Measurements from ENCODE around the gene CACNA1D. TPM values are rescaled to one million over a fixed set of nuclear protein-coding genes. Genes with fewer than 3 reads are reported as not detected.

The CACNA1D gene
- total RNA-seq, 1 donor from 2014 or later = 0.95 TPM

DNA sequence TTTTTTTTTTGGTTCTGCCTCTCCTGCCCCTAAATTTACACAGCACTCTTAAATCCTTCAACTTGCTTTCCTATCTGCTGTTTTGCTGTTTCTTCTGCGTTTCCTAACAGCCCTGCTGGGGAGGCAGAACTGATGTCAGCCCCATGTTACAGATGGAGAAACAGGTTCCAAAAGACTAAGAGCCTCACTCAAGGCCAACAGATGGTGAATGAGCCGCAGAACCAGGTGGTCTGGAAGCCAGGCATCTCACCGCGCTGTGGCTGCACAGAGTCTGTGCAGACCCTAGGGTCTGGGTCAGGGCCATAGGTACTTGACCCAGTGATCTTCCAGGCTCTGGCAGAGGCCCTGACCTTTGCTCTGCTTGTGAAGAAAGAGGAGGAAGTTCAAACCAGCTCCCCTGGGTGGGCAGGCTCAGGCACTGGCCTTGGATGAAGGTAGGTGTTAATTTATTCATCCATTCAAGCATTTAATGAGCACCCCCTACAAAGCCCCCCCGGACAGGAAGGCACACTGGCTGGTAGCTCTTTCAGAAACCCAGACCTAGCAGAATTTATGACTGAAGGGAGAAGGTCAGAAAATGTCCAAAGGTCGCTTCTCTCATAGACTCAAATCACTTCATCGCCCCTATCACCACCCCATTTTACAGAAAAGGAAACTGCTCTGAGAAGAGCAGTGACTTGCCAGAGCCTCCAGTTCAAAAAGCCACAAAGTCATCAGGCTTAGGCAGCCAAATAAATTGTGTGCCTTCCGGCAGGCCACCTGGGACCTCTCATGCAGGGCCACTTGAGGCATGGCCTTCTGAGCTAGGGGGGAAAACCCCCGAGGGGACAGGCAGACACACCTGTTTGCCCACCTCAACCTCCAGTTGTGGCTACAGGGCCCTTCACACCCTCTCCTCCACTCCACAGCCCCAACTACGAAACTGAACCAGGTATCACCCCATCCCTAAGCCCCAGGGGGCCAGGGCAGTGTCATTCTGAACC lies 349.1 kb downstream of the CACNA1D start:
- H3K4me3 Mint-ChIP-seq (ENCODE audit: unreplicated experiment) = no peak overlapping the region
- H3K9me3 Mint-ChIP-seq (ENCODE audit: low read depth) = no peaks in the 10 kb centered on the region
- TF ChIP-seq, protein P1, sequence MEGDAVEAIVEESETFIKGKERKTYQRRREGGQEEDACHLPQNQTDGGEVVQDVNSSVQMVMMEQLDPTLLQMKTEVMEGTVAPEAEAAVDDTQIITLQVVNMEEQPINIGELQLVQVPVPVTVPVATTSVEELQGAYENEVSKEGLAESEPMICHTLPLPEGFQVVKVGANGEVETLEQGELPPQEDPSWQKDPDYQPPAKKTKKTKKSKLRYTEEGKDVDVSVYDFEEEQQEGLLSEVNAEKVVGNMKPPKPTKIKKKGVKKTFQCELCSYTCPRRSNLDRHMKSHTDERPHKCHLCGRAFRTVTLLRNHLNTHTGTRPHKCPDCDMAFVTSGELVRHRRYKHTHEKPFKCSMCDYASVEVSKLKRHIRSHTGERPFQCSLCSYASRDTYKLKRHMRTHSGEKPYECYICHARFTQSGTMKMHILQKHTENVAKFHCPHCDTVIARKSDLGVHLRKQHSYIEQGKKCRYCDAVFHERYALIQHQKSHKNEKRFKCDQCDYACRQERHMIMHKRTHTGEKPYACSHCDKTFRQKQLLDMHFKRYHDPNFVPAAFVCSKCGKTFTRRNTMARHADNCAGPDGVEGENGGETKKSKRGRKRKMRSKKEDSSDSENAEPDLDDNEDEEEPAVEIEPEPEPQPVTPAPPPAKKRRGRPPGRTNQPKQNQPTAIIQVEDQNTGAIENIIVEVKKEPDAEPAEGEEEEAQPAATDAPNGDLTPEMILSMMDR (IDR thresholded peaks at IDR 0.05) = no peak
- peaks cover 10% of the 10 kb centered on the region for H3K4me1 Mint-ChIP-seq (ENCODE audit: low read depth)
- H3K27ac Mint-ChIP-seq (ENCODE audit: unreplicated experiment) = no peak overlapping the region
- peaks cover 5% of the 10 kb centered on the region for H3K27me3 Mint-ChIP-seq (ENCODE audit: low read depth)
- H3K36me3 Mint-ChIP-seq (ENCODE audit: low read depth) = no peaks in the 10 kb centered on the region
- DNase-seq (ENCODE audit: low spot score) = no peak

DNA sequence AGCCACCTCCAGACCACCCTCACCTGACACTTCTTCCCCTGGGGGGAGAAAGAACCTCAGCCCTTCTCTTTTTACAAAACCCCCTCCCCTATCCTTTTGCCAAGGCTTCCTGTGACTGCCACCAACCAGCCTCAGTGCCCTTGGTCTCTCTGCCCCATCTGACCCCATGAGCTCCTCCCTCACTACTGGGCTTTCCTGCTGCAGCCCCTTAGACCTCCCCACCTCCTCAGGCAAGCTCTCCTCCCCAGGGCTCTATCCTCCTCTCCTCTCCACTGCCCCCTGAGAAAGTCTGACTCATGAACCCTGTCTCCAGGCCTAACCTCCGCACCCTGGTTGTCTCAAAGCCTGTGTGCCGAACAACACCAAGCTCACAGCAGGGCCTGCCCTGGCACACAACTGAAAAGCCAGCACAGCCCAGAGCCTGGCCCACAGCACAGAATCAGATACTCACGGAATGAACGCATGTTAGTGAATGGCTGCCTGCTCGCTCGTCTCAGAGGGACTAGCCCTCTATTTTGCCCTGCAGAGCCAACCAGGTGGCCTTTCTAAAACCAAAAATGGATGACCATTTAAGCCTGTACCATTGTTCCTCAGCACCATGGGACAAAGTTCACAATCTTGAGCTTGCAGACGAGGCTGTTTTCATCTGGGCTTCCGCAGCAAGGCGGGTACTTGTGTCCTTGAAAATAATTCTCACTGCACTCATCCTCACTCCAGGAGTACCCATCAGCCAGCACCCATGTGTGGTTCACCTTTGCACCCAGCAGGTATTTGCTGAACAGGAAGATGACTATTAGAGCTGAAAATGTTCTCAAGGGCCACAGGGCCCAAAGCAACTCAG lies 350.1 kb downstream of the CACNA1D start:
- TF ChIP-seq, protein P1 (IDR thresholded peaks at IDR 0.05) = no peak
- Mint-ChIP-seq H3K27me3 (ENCODE audit: low read depth) (peaks cover 5% of the 10 kb centered on the region), H3K27ac (ENCODE audit: unreplicated experiment) (no peak overlapping the region), H3K36me3 (ENCODE audit: low read depth) (no peaks in the 10 kb centered on the region), H3K4me3 (ENCODE audit: unreplicated experiment) (no peak overlapping the region), H3K9me3 (ENCODE audit: low read depth) (no peaks in the 10 kb centered on the region), H3K4me1 (ENCODE audit: low read depth) (peaks cover 10% of the 10 kb centered on the region)
- no peak for DNase-seq (ENCODE audit: low spot score)

DNA sequence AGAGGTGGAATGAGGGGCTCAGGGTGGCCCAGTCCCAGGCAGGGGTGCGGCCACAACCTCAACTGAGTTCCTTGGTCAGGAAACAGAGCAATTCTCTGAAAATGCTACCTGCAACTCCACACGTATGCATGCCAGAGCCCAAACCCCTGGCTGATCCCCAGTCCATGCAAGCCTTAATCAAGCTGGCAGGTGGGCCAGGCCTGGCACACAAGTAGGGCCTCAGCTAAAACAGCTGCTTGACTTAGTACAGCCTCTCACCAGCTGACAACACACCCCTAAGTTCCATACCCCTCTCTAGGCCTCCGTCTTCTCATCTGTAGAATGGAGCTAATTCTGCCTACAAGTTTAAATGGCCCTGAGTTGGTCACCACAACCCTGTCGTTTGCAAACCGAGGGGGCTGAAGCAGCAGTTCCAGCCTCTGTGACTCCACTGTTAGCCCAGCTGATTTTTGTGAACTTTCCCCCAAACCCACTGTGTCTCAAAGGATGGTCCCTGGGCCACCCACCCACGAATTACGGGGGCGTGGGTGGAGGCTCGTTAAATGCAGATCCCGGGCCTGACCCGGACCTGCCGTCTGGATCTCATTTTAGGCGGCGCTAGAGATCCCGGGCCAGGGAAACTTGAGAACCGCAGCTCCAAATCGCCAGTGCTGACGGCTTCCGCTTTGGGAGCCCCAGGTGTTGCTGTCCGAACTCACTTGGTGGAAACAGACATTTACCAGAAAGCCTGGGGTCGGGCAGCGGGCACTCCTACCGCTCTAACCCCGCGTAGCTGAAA lies 350.9 kb downstream of the CACNA1D start:
- no peak for DNase-seq (ENCODE audit: low spot score)
- peaks cover 10% of the 10 kb centered on the region for H3K4me1 Mint-ChIP-seq (ENCODE audit: low read depth)
- H3K36me3 Mint-ChIP-seq (ENCODE audit: low read depth) = no peaks in the 10 kb centered on the region
- H3K4me3 Mint-ChIP-seq (ENCODE audit: unreplicated experiment) = peak overlapping the region; percentile 73
- peaks cover 5% of the 10 kb centered on the region for H3K27me3 Mint-ChIP-seq (ENCODE audit: low read depth)
- TF ChIP-seq, protein P1 (IDR thresholded peaks at IDR 0.05) = peak; percentile 68
- H3K27ac Mint-ChIP-seq (ENCODE audit: unreplicated experiment) = no peak overlapping the region
- H3K9me3 Mint-ChIP-seq (ENCODE audit: low read depth) = no peaks in the 10 kb centered on the region

DNA sequence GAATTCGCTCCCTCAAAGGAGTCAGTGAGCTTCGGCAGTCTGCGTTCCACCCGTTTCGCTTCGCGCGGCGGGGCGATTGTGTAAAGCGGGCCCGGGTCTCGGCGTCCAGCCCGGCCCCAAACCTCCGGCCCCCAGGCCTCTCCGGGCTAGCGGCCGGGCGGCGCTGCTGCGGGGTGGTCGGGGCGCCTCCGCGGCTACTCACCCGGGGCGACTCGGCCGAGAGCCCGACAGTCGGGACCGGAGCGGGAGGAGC lies 351.4 kb downstream of the CACNA1D start:
- Mint-ChIP-seq H3K36me3 (ENCODE audit: low read depth) (no peaks in the 10 kb centered on the region), H3K27ac (ENCODE audit: unreplicated experiment) (no peak overlapping the region), H3K4me1 (ENCODE audit: low read depth) (peaks cover 10% of the 10 kb centered on the region), H3K9me3 (ENCODE audit: low read depth) (no peaks in the 10 kb centered on the region), H3K4me3 (ENCODE audit: unreplicated experiment) (peak overlapping the region; percentile 73), H3K27me3 (ENCODE audit: low read depth) (peaks cover 5% of the 10 kb centered on the region)
- DNase-seq (ENCODE audit: low spot score) = no peak
- TF ChIP-seq, protein P1 (IDR thresholded peaks at IDR 0.05) = no peak
